Activated naive CD4-positive, alpha-beta T cell treated with Interleukin-2 at 50 U/mL for 16 hours (primary cell): ENCODE measurements around the gene MRPS18A.
"Not testable (repeated sequence)": the region's sequence is repeated elsewhere in the genome, so short reads cannot be mapped to it uniquely, and the experiment has no call there.

Experiments
- DNase-seq: peaks from one replicate; pipeline ENCODE4 v3.0.0-alpha.2; 2020

The MRPS18A gene

DNA sequence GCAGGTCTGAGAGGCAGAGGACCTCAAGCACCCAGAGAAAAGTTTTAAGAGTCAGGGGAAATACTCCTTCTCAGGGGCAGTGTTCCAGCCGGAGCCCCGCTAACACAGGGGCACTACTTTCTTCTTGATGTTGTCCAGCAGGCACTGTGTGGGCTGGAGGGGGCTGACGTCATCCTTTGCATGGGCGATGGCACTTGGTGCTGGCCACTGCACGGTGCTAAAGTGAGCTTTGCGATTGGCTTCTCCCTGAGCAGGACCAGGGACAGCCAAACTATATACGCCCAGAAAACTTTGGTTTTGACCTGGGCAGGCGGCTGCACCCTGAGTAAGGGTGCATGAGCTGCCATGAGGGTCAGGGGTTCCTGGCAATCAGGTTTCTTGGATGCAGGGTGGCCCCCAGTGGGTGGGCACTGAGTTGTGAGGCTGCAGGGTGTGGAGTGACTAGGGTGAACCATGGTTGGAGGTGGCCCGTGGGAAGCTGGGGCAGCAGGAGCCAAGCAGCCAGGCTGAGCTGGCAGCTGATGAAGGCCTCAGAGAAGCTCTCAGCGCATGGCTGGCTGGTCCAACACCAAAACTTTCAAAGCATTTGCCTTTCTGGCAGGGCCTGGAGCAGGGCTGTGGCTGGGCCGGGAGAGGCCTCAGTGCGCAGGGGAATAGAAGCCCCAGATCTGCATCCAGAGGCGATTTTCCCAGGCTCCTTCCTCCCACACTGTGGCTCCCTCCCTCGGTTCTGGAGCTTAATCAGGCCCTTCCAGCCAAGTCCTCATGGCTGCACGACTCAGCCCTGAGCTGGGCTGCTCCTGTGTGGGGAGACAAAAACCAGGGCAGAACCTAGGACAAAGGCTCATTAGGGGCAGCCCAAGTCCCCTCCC, 18.3 kb downstream of the MRPS18A start:
- no peak for DNase-seq

- DNase-seq, result peak; percentile 39
These were observed 19.2 kb downstream of the MRPS18A start for GRCh38 chr6:43668151-43669028.

DNA sequence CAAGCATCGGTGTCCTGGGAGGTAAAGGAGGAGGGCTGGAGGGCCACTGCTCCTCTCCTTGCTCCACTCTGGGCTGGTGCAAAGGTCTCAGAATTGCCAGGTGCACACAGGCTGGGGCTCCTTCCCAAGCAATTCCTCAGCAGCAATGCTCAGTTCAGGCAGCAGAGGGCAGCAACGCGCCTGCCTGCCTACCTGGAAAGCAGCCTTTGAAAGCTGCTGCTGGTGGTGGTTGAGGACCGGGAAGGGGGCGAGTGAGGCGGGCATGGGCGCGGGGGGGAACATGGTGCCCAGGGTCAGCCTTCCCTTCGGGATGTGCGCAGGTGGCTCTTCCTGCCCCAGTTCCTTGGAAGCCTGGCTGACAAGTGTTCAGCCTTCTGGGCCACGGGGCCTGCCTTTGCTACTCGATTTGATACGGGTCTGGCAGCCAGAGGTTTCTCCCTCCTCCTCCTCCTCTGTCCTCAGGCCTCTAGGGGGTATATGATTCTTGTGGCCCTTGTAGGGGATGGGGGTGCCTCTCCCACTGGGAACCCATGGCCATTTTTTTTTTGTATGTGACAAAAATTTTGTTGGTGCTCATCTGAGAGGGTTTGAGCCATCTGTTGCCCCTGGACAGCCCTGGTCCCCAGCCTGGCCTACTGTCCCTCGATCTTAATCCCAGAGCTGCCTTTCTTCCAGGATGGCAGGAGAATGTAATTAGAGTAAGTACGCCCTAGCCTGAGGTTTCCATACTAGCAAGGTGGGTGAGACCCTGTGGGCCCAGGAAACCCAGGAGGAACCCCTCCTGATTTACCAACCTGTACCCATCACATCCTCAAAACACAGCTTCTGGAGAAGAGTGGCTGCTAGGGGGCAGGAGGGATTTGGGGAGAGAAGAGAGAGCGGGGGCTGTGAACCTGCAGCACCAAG, 20.1 kb downstream of the MRPS18A start:
- DNase-seq, result peak; percentile 86

- DNase-seq, result no peak
These were observed 21.2 kb downstream of the MRPS18A start for GRCh38 chr6:43666196-43666920.

- no peak for DNase-seq
These were observed 22.2 kb downstream of the MRPS18A start for GRCh38 chr6:43665376-43665775.

DNA sequence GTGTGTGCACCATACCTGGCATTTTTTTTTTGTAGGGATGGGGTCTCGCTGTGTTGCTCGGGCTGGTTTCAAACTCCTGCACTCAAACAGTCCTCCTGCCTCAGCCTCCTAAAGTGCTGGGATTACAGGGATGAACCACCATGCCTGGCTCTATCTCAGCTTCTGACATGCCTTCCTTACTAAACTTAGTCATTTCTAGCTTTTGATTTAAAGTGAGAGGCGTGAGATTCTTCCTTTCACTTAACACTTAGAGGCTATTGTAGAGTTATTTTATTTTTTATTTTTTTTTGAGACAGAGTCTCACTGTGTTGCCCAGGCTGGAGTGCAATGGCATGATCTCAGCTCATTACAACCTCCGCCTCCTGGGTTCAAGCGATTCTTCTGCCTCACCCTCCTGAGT, 24.6 kb downstream of the MRPS18A start:
- DNase-seq, result not testable (repeated sequence)

DNA sequence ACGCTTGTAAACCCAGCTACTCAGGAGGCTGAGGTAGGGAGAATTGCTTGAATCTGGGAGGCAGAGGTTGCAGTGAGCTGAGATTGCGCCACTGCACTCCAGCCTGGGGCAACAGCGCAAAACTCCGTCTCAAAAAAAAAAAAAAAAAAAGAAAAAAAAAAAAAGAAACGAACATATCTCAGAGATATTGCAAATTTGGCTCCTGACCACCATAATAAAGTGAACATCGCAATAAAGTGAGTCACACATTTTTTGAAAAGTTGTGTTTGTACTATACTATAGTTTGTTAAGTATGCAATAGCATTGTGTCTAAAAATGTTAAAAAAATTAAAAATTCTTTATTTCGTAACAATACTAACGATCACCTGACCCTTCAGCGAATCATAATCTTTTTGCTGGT, 29.4 kb downstream of the MRPS18A start:
- DNase-seq, result no peak

GRCh38 chr6:43657221-43657802, 30.3 kb downstream of the MRPS18A start:
- no peak for DNase-seq

- not testable (repeated sequence) for DNase-seq
These were observed 34.8 kb downstream of the MRPS18A start for GRCh38 chr6:43652822-43653221.

DNA sequence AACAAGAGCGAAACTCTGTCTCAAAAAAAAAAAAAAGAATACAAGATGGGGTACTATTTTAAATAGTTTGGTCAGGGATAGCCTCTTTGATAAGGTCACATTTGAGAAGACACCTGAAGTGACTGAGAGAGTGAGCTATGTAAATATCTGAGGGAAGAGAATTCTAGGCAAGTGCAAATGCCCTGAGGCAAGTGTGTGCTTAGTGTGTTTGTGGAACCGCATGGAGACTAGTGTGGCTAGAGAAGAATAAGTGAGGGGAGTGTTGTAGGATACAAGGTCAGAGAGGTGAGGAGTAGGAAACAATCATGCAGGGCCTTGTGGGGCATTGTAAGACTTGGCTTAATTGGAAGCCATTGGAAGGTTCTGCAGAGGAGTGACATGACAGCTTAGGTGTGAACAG, 39.3 kb downstream of the MRPS18A start:
- no peak for DNase-seq

- DNase-seq, result no peak
These were observed 40.0 kb downstream of the MRPS18A start for GRCh38 chr6:43647613-43648012.

DNA sequence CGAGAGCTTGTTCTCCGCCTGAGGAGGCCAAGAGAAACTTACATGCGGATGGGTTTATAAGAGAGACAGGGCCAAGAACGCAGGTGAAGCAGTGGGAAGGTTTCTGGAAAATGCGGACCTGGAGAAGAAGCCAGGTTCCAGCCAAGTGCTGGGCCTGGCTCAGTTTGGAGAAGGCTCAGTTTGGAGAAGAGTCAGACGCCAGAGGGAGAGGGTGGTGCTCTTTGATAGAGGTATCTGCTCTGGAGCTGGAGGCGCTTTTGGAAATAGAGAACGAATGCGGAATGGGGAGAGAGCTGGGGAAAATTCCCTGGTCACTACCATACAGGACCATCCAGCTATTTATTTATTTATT, 42.0 kb downstream of the MRPS18A start:
- DNase-seq, result no peak

DNA sequence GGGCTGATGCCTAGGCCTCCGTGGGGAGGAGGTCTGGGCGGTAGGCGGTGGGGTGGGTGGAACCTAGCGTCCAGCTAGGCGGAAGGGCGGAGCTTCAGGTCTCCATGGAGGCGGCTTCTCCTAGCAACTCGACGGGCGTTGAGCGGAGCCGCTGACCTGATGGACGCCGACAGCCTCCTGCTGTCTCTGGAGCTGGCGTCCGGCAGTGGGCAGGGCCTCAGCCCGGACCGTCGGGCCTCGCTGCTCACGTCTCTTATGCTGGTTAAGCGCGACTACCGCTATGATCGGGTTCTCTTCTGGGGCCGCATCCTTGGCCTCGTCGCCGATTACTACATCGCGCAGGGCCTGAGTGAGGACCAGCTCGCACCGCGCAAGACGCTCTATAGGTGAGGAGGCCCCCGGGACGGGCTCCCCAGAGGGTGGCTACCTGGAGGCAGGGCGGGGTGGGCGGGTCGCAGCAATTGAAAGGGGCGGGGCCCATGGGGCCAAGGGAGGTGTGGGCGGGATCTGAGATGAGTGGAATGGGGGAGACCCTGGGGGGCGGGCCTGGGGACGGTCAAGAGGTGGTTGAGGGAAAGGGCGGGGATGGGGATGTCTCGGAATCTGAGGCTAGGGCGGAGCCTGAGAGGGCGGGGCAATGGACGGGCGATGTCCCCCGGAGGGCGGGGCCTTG, 42.5 kb downstream of the MRPS18A start, which contains the start of gene RSPH9:
Gene RSPH9 (plus strand): TSS at position 97 of the 673 bp plus-strand sequence. CDS start 63 bp downstream, at position 160.
- peak; percentile 74 for DNase-seq

DNA sequence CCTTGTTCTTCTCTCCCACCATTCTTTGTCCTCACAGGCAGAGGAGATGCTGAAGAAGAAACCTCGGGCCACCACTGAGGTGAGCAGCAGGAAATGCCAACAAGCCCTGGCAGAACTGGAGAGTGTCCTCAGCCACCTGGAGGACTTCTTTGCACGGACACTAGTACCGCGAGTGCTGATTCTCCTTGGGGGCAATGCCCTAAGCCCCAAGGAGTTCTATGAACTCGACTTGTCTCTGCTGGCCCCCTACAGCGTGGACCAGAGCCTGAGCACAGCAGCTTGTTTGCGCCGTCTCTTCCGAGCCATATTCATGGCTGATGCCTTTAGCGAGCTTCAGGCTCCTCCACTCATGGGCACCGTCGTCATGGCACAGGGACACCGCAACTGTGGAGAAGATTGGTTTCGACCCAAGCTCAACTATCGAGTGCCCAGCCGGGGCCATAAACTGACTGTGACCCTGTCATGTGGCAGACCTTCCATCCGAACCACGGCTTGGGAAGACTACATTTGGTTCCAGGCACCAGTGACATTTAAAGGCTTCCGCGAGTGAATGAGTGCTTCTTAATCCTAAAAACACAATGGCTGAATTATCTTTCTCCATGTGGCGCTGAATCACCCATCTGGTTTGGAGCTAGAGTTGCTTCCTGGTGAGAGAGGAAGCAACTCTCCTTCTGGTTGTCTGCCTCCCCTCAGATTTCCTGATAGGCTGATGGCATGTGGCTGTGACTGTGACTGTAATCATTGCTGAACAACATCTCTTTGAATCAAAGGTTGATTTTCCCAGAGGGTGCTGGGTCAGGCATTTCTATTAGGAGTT, 47.4 kb downstream of the MRPS18A start:
- DNase-seq, result no peak

DNA sequence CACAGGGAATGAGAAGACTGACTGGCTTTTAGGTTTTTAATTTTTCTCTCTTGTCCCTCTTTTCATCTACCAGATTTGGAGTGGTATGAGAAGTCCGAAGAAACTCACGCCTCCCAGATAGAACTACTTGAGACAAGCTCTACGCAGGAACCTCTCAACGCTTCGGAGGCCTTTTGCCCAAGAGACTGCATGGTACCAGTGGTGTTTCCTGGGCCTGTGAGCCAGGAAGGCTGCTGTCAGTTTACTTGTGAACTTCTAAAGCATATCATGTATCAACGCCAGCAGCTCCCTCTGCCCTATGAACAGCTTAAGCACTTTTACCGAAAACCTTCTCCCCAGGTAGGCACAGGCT, 51.3 kb downstream of the MRPS18A start:
- peak; percentile 7 for DNase-seq

DNA sequence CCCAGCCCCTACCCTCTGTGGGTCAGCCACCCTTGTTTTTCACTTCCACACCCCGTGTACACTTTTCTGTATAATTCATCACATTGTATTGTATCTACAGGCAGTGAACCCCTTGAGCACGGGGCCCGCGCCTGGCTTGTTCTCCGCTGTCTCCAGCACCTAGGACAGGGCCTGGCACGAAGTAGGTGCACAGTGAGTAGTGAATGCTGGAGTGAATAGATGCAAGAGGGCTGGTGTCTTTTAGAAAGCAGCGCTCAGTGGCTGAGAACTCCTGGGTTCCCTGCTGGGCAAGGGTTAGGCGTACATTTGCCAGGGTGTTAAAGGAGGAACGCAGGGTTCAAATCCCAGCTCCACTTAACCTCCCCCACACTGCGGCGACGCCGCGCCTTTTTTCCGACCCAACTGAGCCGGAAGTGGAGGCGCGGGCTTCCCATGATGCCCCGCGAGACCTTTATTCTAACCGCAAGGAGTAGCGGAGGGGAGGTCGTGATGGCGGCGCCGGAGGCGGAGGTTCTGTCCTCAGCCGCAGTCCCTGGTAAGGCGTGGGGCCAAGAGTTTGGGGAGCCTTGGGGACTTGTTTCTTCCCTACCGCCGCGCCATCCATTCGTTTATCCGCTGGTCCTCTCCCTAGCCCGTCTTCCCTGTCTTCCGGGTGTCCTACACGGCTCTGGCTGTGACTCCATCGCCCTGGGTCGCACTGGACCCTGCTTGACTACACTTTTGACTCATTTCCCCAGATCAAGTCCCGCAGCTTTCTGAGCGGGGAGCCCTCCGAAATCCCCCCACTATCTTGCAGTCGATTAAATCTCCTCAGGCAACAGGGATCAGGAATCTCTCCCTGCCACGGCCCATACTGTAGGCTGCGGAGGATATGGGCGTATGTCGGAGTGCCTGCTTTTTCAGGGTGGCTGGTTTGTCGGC, 51.9 kb downstream of the MRPS18A start, which contains the start of gene MAD2L1BP:
Gene MAD2L1BP (plus strand): TSS at position 454 of the 921 bp plus-strand sequence. CDS start 36 bp downstream, at position 490.
- peak; percentile 90 for DNase-seq

DNA sequence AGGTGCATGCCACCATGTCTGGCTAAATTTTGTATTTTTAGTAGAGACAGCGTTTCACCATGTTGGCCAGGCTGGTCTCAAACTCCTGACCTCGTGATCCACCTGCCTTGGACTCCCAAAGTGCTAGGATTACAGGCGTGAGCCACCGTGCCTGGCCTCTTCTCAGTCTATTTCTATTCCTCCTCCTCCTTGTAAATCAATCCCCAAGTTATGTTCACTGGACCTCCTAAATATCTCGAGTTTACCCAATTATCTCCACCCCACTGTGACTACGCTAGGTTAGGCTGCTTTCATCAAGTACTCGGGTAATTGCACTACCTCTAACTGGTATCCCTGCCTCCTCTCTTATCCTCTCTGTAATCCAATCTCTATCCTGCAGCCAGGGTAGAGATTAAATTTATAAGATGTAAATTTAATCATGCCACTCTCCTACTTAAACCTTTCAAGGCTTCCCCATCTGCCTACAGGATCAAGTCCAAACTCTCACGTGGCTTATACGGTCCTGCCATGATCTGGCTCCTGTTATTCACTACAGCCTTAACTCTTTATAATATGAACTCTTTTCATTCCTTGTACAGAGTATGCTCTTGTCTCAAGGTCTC, 52.8 kb downstream of the MRPS18A start:
- no peak for DNase-seq

GRCh38 chr6:43633002-43633401, 54.6 kb downstream of the MRPS18A start:
- DNase-seq, result not testable (repeated sequence)
